Neural progenitor cell (in vitro differentiated cells): ENCODE data around the gene AMTN. TPM values are rescaled to one million over a fixed set of nuclear protein-coding genes. Genes with fewer than 3 reads are reported as not detected.

Experiments
- DNase-seq: peaks from one replicate; pipeline ENCODE4 v3.0.0-alpha.2; 2016; ENCODE audit warnings: low spot score
- H2AFZ ChIP-seq: fragments of 200-600 bp; sonication (generic); replicated peaks from 2 replicates; pipeline ENCODE4 v1.6.1; 2016; ENCODE audit warnings: antibody characterized with exemption
- H3F3A ChIP-seq: fragments of 200-600 bp; sonication (generic); 2 replicates; pipeline ENCODE4 v1.6.1; 2016; ENCODE audit warnings: antibody characterized with exemption, low read depth
- H3K27ac ChIP-seq: fragments of 200-600 bp; sonication (generic); 2 replicates; pipeline ENCODE4 v1.5.1; 2016; ENCODE audit warnings: mild to moderate bottlenecking
- H3K27me3 ChIP-seq: fragments of 200-600 bp; sonication (generic); 2 replicates; pipeline ENCODE4 v1.6.1; 2016; ENCODE audit warnings: mild to moderate bottlenecking, moderate library complexity
- H3K36me3 ChIP-seq: fragments of 200-600 bp; sonication (generic); 2 replicates; pipeline ENCODE4 v1.5.1; 2016
- H3K4me1 ChIP-seq: fragments of 200-600 bp; sonication (generic); 2 replicates; pipeline ENCODE4 v1.6.1; 2016; ENCODE audit warnings: mixed run types
- H3K4me2 ChIP-seq: fragments of 200-600 bp; sonication (generic); 2 replicates; pipeline ENCODE4 v1.6.1; 2016
- H3K4me3 ChIP-seq: fragments of 200-600 bp; sonication (generic); 2 replicates; pipeline ENCODE4 v1.5.1; 2016
- H3K79me2 ChIP-seq: fragments of 200-600 bp; sonication (generic); 2 replicates; pipeline ENCODE4 v1.6.1; 2016; ENCODE audit warnings: low read depth
- H3K9ac ChIP-seq: fragments of 200-600 bp; sonication (generic); 2 replicates; pipeline ENCODE4 v1.6.1; 2016
- H3K9me3 ChIP-seq: fragments of 200-600 bp; sonication (generic); 2 replicates; pipeline ENCODE4 v1.5.1; 2016; ENCODE audit warnings: low read depth
- H4K20me1 ChIP-seq: fragments of 200-600 bp; sonication (generic); 2 replicates; pipeline ENCODE4 v1.6.1; 2016; ENCODE audit warnings: low read depth
- H3K27ac Mint-ChIP-seq: 3 replicates; pipeline ENCODE4 v1.8.0; 2021; ENCODE audit warnings: mixed read lengths
- H3K27me3 Mint-ChIP-seq: 2 replicates; pipeline ENCODE4 v1.8.0; 2022; ENCODE audit warnings: low read depth, mild to moderate bottlenecking, inconsistent platforms, moderate library complexity, mixed read lengths; ENCODE audit not compliant: insufficient read depth
- H3K36me3 Mint-ChIP-seq: 3 replicates; pipeline ENCODE4 v1.8.0; 2021; ENCODE audit warnings: mixed read lengths
- H3K4me1 Mint-ChIP-seq: 3 replicates; pipeline ENCODE4 v1.8.0; 2021; ENCODE audit warnings: mixed read lengths
- H3K4me3 Mint-ChIP-seq: 3 replicates; pipeline ENCODE4 v1.8.0; 2021; ENCODE audit warnings: mild to moderate bottlenecking, moderate library complexity, mixed read lengths
- H3K9me3 Mint-ChIP-seq: 3 replicates; pipeline ENCODE4 v1.8.0; 2020; ENCODE audit warnings: mixed read lengths
- EZH2 ChIP-seq: fragments of 200-600 bp; sonication (generic); IDR thresholded peaks from 2 replicates; pipeline ENCODE4 v1.6.1; 2017; ENCODE audit warnings: antibody characterized with exemption, mild to moderate bottlenecking, moderate library complexity
- EZH2phosphoT487 ChIP-seq: fragments of 200-600 bp; sonication (generic); IDR thresholded peaks from 2 replicates; pipeline ENCODE4 v1.6.1; 2017; ENCODE audit warnings: antibody characterized with exemption
- total RNA-seq: library from RNA; depleted of rRNA; stranded (reverse); fragments of >200 nt; gene quantifications from 2 replicates; pipeline ENCODE4 v1.2.3, GENCODE V29; 2015; ENCODE audit warnings: low replicate concordance
- TF ChIP-seq, protein P1 (sequence below): fragments of 200-600 bp; sonication (generic); IDR thresholded peaks from 2 replicates; pipeline ENCODE4 v1.5.1; 2017; ENCODE audit warnings: antibody characterized with exemption, mild to moderate bottlenecking

AMTN gene
- total RNA-seq, 1 donor from 2014 or later = not detected

DNA sequence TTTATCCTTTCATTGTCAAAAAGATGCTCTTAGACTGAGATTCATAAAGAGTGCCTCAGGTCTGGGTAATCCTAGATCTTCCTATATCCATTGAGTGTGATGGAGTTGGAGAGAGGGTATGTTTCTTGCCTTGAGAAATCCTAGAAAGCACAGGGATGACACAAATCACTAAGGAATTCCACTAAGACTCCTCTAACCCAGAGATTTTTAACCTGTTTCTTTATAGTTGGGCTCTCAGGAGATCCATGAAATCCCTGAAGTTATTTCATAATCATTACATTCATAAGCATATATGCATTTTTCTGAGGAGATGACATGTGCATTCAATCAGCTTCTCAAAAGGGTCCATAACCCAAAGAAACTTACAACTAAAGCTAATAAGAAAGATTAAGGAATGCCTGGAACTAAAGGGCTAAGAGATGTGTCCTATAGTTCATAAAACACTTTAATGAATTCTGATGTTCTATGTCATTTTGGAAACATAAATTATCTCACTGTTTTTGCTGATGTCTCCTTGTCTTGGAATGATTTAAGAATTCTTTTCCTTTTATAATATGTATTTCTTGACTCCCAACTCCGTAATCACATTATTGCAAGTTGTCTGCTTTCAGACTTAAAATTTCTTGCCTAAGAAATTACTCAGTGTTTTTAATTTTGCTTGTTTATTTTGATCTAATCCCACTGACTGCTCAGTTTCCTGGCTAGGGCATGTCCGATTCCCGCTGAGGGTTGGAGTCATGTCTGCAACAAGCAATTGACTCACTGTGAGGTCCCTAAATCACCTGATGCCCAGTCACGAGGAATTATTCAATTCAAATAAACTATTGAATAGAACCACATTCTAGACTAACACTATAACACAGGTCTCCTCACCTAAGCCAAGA lies 2.8 kb upstream of the AMTN start:
- no peaks in the 10 kb centered on the region for H3K36me3 ChIP-seq
- DNase-seq = no peak
- H3K79me2 ChIP-seq = no peaks in the 10 kb centered on the region
- Mint-ChIP-seq H3K9me3 (no peaks in the 10 kb centered on the region), H3K4me1 (no peaks in the 10 kb centered on the region), H3K27ac (no peak overlapping the region), H3K36me3 (no peaks in the 10 kb centered on the region), H3K27me3 (no peaks in the 10 kb centered on the region), H3K4me3 (no peak overlapping the region)
- H4K20me1 ChIP-seq = no peaks in the 10 kb centered on the region
- H3F3A ChIP-seq = no peaks in the 10 kb centered on the region
- no peak overlapping the region for H3K4me3 ChIP-seq
- no peak overlapping the region for H2AFZ ChIP-seq
- no peak overlapping the region for H3K4me2 ChIP-seq
- H3K4me1 ChIP-seq = no peaks in the 10 kb centered on the region
- H3K27ac ChIP-seq = no peak overlapping the region
- TF ChIP-seq EZH2phosphoT487 (no peak), EZH2 (no peak)
- TF ChIP-seq, protein P1, sequence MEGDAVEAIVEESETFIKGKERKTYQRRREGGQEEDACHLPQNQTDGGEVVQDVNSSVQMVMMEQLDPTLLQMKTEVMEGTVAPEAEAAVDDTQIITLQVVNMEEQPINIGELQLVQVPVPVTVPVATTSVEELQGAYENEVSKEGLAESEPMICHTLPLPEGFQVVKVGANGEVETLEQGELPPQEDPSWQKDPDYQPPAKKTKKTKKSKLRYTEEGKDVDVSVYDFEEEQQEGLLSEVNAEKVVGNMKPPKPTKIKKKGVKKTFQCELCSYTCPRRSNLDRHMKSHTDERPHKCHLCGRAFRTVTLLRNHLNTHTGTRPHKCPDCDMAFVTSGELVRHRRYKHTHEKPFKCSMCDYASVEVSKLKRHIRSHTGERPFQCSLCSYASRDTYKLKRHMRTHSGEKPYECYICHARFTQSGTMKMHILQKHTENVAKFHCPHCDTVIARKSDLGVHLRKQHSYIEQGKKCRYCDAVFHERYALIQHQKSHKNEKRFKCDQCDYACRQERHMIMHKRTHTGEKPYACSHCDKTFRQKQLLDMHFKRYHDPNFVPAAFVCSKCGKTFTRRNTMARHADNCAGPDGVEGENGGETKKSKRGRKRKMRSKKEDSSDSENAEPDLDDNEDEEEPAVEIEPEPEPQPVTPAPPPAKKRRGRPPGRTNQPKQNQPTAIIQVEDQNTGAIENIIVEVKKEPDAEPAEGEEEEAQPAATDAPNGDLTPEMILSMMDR = no peak
- H3K9ac ChIP-seq = no peak overlapping the region
- no peaks in the 10 kb centered on the region for H3K27me3 ChIP-seq
- H3K9me3 ChIP-seq = no peaks in the 10 kb centered on the region

DNA sequence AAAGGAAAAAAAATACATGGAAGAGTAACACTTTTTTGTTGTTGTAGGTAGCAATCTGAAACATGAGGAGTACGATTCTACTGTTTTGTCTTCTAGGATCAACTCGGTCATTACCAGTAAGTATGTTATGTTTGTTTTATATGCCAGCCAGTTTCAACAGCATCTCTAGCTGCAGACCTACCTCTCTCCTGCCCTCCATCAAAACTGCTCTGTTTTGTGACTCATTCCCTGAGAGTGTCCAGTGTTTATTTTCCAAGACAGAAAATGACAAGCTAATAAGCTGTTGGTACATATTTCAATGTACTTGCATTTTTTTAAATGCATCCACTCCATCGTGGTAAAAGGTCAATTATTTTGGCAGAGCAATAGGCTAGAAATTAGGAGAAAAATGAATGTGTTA lies 347 bp downstream of the AMTN start:
- Histone ChIP-seq H3K4me2 (no peak overlapping the region), H3K4me1 (no peaks in the 10 kb centered on the region), H2AFZ (no peak overlapping the region), H4K20me1 (no peaks in the 10 kb centered on the region), H3K27me3 (no peaks in the 10 kb centered on the region), H3K79me2 (no peaks in the 10 kb centered on the region), H3K36me3 (no peaks in the 10 kb centered on the region), H3K9me3 (no peaks in the 10 kb centered on the region), H3K4me3 (no peak overlapping the region), H3K9ac (no peak overlapping the region), H3K27ac (no peak overlapping the region), H3F3A (no peaks in the 10 kb centered on the region)
- Mint-ChIP-seq H3K27ac (no peak overlapping the region), H3K4me1 (no peaks in the 10 kb centered on the region), H3K27me3 (no peaks in the 10 kb centered on the region), H3K4me3 (no peak overlapping the region), H3K36me3 (no peaks in the 10 kb centered on the region), H3K9me3 (no peaks in the 10 kb centered on the region)
- DNase-seq = no peak
- TF ChIP-seq EZH2phosphoT487 (no peak), EZH2 (no peak)
- TF ChIP-seq, protein P1 = no peak

DNA sequence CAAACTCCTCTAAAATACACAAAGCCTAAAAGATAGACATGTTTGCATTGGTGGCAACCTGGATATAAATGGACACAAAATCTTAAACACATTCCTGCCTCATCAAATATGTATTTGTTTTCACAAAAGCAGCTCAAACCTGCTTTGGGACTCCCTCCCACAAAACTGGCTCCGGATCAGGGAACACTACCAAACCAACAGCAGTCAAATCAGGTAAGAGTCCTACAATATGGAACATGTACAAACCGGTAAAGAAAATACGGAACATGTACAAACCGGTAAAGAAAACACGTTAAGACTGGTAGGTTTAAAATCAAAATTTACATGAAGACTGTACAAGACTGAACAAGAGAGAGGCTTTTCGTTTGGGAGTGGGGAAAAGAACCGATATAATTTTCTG lies 4.3 kb downstream of the AMTN start:
- no peaks in the 10 kb centered on the region for H3K36me3 Mint-ChIP-seq
- H3K9ac ChIP-seq = no peak overlapping the region
- no peak overlapping the region for H3K4me3 Mint-ChIP-seq
- H3K9me3 Mint-ChIP-seq = no peaks in the 10 kb centered on the region
- no peaks in the 10 kb centered on the region for H3K27me3 Mint-ChIP-seq
- H3K4me1 ChIP-seq = no peaks in the 10 kb centered on the region
- no peak overlapping the region for H3K27ac ChIP-seq
- no peaks in the 10 kb centered on the region for H4K20me1 ChIP-seq
- H3F3A ChIP-seq = no peaks in the 10 kb centered on the region
- TF ChIP-seq, protein P1 = no peak
- H2AFZ ChIP-seq = no peak overlapping the region
- H3K36me3 ChIP-seq = no peaks in the 10 kb centered on the region
- H3K9me3 ChIP-seq = no peaks in the 10 kb centered on the region
- no peak overlapping the region for H3K27ac Mint-ChIP-seq
- H3K4me3 ChIP-seq = no peak overlapping the region
- no peaks in the 10 kb centered on the region for H3K79me2 ChIP-seq
- H3K4me1 Mint-ChIP-seq = no peaks in the 10 kb centered on the region
- H3K27me3 ChIP-seq = no peaks in the 10 kb centered on the region
- DNase-seq = no peak
- no peak overlapping the region for H3K4me2 ChIP-seq
